ENCODE measurements around the gene NEDD4L.
"Not testable (repeated sequence)": the region's sequence is repeated elsewhere in the genome, so short reads cannot be mapped to it uniquely, and the experiment has no call there.

Gene NEDD4L

DNA sequence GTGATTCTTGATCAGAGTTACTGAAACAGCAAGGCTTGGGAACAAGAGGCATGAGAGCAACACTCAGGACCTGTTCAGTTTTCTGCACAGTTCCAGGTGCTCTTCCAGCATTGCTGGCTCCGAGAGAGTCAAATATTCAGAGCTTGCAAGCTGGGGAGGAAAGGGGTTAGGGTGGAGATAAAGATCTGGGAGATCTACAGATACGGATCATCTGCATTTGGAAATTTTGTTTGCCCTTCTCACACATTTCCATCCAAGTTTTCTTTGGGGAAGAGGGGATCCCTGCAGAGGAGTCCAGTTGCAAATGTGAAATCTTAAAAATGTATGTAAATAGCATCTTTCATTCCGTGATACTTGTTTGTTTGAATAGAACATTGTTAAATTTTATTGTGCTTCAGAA, 108.2 kb downstream of the NEDD4L start:
- no peak for DNase-seq (ENCODE audit: low read depth, low spot score)

DNA sequence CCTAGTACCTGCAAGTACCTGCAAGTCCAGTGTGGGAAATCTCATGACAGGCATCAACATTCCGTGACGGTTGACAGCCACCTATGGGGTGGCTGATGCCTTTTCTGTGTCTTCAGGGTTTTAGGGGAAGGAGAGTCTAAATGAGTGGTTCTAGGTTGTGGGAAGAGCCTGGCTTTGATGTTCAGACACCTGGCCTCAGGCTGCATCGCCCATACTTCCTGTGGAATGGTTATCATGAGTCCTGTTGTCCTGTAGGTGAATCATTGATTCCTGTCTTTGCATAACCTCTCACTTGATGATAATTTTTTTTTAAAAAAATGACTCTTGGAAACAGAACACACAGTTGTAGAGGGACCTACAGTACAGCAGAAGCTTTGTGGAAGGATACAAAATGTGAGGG, 108.9 kb downstream of the NEDD4L start:
- DNase-seq (ENCODE audit: low read depth, low spot score), result no peak

DNA sequence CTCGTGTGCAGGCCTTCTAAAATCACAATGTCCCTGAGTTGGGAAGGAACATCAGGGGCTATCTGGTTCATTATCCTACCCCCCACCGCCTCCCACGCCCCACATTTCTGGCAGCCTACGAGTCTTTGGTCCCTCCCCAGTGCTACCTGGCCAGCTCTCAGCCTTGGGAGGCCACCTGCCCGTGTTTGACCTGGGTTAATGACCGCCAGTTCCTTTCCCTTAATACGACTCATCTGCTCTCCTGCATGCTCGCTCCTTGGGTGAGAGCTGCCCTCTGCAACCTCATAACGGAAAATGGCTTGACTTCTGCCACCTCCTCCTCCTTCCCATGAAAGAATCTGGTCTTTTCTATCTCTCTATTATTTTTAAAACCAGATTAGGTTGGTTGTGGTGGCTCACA, 112.5 kb downstream of the NEDD4L start:
- DNase-seq (ENCODE audit: low read depth, low spot score), result no peak

DNA sequence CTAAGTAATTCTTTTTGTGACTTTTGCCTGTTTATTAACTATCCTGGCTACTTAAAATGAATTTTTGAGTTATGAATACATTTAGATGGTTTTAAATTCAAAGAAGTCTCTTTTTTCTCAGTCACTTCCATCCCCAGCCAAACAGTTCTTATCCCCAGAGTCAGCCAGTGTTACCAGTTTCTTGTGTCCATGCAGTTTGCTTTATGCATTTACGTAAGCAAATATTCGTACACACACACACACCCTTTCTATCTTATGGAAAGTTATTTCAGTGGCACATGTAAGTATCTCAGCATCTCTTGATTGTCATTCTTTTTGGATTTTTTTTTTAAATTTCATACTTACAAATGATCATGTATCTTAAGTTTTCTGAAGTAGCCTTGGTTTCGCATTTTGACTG, 113.2 kb downstream of the NEDD4L start:
- DNase-seq (ENCODE audit: low read depth, low spot score), result no peak

DNA sequence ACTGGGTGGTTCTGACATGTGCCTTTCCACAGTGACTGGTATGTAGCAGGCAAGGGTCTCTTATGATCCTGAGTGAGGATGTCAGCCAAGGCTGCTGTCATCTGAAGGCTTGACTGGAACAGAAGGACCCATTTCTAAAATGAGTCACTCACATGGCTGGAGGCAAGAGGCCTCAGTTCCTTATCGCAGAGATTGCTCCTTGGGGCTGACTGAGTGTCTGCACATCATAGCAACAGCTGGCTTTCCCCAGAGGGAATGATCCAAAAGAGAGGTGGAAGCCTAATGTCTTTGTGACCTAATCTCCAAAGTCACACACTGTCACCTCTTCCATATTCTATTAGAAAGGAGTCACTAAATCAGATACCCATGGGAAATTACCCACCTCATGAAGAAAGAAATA, 114.0 kb downstream of the NEDD4L start:
- no peak for DNase-seq (ENCODE audit: low read depth, low spot score)

DNA sequence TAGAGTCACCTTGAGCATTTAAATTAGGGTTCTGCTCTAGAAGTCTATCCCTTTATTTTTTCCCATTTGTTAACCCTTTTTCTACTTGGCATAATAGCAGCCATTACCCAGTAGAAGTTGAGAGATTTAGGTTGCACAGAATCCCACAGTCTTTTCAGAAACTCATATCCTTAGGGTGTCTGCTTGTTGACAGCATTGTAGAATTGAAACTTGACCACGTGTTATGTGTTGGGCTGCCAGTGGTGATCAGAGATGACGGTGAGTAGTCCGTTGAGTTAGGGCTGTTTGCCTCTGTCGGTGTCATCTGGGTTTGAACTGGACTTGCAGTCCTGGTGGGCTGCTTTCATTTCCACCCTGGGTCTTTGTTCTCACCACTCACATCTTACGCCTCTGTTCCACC, 114.4 kb downstream of the NEDD4L start:
- DNase-seq (ENCODE audit: low read depth, low spot score), result no peak

DNA sequence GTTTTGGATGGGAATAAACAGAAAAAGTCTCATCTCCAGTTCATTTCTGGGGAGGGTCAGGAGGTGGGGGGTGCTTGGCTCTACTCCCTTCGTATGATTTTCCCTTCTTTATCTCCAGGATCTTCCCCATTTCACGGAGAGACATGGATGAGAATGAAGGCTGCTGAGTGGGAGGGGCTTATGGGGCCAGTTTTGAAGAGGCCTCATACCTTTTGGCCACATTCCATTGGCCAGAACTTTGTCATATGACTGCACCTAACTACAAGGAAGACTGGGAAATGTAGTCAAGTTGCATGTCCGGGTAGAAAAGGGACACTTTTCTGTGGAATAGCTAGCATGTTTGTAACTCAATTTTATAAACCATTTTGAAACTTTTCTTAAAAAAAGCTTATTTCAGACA, 117.6 kb downstream of the NEDD4L start:
- DNase-seq (ENCODE audit: low read depth, low spot score), result no peak

DNA sequence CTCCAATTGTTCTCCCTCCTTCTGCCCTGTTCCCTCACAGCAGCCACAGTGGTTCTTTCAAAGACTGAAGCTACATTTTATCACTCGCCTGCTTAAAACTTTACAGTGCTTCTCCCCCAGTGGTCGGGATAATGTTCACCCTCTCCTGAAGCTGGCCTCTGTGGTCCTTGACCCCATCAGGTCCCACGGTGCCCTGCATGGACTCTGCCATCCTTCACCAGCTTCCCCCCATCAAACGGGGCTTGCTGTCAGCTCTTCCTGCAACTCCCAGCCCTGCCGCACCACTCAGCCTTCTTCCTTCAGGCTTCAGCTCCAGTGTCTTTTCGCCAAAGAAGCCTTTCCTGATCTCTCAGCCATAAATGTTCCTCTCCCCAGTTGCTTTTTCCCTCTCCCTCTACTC, 118.1 kb downstream of the NEDD4L start:
- no peak for DNase-seq (ENCODE audit: low read depth, low spot score)

DNA sequence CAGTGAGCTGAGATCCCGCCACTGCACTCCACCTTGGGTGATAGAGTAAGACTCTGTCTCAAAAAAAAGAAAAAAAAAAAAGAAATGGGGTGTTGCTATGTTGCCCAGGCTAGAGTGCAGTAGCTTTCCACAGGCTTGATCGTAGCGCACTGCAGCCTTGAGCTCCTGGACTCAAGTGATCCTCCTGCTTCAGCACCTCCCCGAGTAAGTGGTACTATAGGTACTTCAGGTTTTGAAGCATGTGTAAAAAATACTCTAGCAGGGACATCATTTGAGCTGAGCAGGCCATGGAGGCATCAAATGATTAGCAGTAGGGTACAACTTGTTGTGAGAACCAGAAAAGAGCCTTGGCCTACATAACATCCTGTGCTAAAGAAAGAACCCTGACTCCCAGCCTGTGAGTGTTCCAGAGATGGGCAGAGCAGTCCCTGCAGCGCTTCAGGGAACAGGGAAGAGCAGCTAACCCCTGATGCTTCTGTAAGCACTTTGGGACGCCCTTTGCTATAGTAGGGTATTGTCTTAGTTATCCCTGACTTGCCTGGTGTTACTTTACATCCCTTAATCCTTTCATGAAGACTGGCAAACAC, 119.1 kb downstream of the NEDD4L start:
- DNase-seq (ENCODE audit: low read depth, low spot score), result no peak

DNA sequence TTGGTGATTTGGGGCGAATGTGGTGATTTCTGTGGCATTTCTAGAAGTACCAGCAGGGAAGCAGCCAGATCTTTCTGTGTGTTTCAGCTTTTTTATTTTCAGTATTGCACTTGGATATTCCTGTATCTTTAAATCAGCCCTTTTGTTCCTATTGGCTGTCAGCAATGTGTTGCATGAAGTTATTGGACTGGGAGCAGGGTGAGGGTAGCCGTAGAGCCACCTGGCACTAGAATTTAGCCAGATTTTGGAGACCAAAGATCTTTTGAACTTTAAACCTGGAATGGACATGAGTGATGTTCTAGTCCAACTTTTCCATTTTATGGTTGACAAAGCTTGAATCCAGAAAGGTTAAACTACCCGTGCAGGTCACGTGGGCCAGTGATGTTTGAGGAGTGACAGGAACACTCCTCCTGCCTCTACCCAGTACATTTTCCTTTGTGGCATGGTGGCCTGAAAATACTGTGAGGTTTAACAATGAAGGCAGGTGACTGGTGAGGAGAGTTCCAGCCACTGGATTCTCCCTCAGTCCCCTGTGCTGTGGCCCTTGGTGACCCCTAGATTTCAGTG, 122.3 kb downstream of the NEDD4L start:
- DNase-seq (ENCODE audit: low read depth, low spot score), result no peak

DNA sequence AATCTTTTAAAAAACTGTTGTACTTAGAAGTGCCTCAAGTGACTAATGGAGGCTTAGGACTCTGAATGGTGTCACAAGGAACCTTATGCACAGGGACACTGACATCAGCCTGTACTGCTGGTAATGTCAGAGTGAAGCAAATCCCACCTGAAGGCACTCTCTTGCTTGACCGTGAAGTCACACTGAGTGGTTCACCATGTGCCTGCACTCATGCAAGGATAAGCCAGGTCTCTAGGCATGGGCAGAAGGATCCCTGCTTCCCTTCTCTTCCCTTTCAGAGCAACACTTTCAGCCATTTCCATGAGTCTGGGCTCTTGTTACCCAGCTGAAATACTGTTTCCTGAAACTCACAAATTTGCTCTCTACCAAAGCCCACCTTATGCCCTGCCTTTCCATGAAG, 123.0 kb downstream of the NEDD4L start:
- DNase-seq (ENCODE audit: low read depth, low spot score), result no peak

DNA sequence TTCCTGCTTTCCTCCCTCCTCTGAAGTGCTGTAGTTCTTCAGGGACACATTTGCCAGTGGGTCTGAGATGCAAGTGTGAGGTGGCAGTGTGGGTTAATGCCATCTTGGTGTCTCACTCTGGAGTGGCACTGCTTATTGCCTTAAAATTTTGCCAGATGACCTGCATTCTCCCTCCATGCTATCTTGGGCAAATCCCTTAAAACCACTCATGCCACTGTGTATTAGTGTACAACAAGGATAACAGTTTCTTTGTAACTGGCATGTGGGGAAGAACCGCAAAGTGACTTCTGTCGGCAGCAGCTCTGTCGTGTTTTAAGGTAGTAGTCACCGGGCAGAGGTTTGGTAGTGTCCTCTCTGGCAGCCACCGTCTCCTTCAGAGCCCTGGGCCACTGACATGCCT, 124.2 kb downstream of the NEDD4L start:
- DNase-seq (ENCODE audit: low read depth, low spot score), result no peak

DNA sequence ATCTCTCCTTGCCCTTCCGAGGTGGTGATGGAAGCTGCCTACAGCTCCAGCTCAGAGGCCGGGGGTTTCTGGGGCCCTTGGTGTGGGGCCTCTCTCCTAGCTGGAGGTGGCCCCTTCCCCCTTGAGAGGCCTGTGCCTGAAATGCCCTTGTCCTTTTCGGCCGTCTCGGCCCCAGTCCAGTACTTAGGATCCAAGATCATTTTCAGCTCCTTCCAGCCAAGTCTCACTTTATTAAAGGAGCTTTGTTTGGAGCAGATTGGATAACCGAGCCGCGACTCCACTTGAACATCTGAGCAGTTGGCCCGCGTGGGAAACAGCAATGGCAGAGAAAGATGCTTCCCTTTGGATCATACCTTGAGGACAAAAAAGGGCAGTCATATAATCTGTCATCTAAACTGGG, 125.0 kb downstream of the NEDD4L start:
- no peak for DNase-seq (ENCODE audit: low read depth, low spot score)

DNA sequence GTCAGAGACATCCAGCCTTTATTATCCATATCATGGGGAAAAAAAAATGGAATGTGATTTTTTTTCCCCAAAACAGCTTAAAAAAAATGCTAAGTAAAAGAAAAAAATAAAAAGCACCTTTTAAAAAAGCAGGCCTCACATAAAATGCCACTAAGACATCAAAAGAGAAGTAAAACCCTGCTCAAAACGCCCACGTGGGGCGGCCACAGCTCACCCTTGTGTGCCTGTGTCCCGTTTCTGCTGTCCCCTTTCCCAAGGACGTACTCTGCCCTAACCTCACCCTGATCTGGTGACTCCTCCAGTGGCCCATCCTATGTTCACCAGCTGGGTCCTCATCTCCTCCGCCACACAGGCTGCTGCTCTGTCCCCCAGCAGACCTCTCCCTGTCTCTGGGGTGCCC, 125.4 kb downstream of the NEDD4L start:
- no peak for DNase-seq (ENCODE audit: low read depth, low spot score)

DNA sequence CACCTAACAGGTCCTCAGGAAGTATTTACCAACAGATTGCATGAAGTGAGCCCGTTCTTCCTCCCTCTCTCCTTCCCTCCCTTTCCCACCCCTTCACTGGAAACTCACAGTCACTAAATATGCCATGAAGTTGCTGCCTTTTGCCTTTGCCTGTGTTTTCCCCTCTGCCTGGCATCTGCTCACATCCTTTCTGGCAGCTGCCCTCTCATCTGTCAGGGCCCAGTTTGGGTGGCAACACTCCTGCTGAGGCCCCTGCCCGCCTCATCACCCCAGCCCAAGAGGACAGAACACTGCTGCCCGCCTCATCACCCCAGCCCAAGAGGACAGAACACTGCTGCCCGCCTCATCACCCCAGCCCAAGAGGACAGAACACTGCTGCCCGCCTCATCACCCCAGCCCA, 126.0 kb downstream of the NEDD4L start:
- DNase-seq (ENCODE audit: low read depth, low spot score), result not testable (repeated sequence)

DNA sequence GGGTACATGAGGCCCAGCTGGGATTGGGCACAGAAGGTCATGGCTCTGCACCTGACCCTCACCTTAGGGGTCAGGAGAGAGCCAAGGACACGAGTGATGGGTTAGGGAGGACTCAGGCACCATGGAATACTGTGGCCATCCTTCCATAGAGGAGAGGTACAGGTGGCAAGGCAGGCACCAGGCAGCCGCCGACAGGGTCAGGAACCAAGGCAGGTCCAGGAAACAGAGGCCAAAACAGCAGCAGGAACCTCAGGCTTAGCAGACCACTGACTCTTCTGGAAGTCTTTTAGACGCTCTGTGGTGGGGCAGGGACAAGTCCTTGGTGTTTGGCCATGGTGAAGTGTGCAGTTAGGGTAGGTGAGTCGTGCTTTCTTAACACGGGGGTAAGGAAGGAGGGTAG, 128.0 kb downstream of the NEDD4L start:
- DNase-seq (ENCODE audit: low read depth, low spot score), result no peak

DNA sequence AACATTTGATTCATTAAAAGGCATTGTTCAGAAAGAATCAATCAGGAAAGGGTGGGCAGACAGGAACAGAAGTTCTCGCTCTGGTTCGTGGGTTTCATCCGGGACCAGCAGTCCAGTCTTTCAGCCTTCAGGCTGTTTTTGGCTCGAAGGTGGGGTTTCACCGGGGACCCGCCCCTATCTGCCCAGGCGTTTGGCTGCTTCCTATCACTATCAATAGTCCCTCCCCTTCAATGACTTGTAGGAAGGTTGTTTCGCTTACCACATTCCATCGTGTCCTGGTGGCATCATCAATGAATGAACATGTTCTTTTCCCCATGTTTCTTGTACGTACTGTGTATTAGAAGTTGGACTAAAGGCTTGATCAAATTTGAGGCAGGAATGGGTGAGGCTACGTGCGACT, 130.3 kb downstream of the NEDD4L start:
- DNase-seq (ENCODE audit: low read depth, low spot score), result no peak

DNA sequence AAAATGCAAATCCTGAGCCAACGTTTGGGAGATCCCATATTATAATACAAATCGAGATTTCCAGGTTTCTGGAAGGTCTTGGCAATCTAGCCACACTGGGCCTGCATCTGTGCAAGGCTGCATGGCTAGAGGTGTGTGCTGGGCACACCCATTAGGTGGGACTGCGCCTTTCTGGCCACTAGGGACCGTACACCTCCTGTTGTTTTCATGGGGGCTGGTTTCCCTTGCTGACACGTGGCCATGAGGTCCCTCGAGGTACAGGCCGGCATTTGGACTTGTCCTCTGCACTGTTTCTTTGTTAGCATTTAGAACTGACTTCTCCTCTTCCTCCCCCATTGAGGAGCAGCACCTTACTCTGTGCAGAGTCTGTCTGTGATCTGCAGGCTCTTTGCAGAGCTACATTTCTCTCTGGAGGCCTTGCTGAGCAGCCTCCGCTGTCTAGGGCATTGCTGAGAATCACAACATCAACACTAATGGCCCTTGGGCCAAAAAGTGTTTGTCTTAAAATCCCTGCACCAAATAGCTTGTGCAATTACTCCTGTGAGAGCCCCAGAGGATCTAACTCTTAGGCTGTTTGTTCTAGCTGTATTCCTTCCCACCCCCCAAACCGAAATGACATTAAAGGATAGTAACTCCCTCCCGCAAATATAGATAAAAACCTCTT, 131.2 kb downstream of the NEDD4L start:
- no peak for DNase-seq (ENCODE audit: low read depth, low spot score)

DNA sequence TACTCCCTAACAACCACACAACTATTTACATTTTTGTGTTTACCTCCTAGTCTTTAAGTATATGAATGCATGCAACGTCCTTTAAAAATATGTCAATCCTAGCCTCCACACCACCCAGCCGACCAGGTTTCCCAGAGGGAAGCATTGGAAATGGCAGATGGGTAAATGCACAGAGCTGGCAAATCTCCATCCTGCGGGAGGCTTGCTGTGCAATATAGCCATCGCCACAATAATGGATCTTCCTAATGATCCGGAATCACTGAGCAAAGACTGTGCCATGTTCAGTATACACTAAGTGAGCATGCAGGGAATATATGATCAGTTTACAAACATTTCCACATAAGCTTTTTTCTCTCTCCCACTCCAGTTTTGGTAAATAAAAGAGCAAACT, 131.8 kb downstream of the NEDD4L start:
- DNase-seq (ENCODE audit: low read depth, low spot score), result no peak

DNA sequence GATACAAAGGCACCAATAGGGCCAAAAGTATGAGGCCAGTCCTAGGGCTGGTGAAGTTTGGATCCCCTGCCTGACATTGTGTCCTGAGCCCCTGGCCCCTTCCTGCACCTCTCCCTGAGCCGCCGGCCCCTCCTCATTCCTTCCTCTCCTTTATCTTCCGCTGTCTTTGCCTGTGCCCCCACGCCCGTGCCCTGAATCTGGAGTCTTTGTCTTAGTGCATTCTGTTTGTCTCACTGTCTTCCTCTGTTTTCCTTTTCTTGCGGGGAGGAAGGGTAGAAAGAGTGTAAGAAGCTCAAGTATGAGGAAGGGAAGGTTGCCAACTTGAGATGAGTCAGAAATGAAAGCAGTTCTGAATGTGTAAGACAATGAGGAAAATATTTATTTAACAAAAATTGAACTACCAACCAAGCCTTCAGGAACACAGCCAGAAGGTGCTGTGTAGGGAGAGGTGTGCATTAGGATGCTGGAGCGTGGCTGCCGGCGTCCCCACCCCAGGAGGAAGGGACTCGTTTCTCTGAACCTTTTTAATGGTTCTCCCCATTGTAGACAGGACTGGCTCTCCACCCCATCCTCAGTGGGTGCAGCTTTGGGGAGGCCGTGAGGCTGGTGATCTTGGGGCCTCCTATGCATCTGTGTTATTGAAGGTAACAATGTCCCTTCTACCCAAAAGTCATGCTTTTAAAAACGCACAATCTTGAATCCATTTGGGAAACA, 133.1 kb downstream of the NEDD4L start:
- peak; percentile 55 for DNase-seq (ENCODE audit: low read depth, low spot score)

DNA sequence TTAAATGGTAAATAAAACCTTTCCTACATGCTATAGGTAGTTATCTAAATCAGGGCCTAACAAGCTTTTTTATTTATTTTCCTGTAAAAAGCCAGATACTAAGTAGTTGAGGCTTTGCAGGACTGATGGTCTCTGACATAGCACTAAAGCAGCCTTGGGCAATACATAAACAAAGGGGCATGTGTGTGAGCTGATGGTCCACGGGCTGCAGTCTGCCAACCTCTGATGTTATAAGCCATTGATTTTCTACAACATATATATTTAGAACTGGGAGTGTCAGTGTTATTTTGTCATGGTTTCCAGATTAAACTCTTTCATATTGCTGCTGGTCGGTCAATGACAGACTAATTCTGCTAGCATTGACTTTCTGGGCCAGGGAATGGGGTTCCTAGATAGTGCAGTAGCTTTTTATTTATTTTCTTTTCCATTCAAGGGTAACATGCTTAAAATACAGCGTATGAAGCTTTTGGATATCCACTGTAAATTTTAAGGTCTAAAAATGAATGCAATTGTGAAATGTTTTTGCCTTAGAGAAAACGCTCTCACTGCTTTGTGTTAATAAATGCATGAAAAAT, 134.0 kb downstream of the NEDD4L start:
- DNase-seq (ENCODE audit: low read depth, low spot score), result no peak

DNA sequence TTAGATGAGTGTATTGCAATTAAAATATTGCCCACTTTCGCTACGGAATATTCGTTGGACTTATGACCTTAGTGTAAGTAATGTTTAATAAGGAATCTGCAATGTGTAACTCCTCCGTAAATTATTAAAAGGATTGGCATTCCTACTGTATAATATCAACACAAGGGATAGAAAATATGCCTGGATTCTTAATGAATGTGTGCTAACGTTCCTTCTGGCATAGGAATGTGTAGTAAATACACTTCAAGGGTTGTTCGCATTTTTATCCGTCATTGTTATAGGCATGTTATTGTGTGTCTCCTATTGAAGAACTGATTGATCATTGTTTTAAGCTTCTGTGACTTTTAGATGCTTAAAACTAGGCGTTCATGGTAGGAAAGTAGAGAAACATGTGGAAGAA, 134.5 kb downstream of the NEDD4L start:
- no peak for DNase-seq (ENCODE audit: low read depth, low spot score)

DNA sequence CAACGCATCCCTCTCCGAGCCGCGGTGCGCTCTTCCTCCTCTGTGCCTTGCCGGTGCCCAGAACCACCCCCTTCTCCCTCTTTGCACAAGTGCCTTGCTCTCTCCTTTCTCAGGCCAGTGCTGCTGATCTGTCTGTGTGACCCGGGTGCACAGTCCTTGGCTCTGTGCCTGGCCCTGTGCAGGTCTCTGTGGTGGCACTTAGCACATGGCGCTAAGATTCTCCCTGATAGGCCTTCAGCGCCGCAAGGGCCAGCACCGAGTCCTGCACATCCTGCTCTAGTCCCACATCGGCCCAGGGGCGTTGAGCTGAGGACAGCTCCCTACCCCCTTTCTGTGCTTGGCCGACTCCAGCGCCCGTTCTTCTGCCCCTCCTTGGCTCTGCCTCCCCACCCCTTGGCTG, 136.1 kb downstream of the NEDD4L start:
- DNase-seq (ENCODE audit: low read depth, low spot score), result no peak
